PC-3 (cell line): ENCODE measurements around the gene CAMTA1.

ENCODE experiments used
- EZH2 ChIP-seq: fragments of 300-600 bp; sonication (generic); IDR thresholded peaks from one replicate; pipeline ENCODE4 v1.6.1; 2017; ENCODE audit warnings: antibody characterized with exemption, mild to moderate bottlenecking, low read length; ENCODE audit not compliant: unreplicated experiment
- TF ChIP-seq, protein P1 (sequence below): fragments of 300-600 bp; sonication (generic); conservative IDR thresholded peaks from 2 replicates; pipeline ENCODE4 v1.5.1; 2017; ENCODE audit warnings: antibody characterized with exemption, low read depth, mild to moderate bottlenecking, low read length

DNA sequence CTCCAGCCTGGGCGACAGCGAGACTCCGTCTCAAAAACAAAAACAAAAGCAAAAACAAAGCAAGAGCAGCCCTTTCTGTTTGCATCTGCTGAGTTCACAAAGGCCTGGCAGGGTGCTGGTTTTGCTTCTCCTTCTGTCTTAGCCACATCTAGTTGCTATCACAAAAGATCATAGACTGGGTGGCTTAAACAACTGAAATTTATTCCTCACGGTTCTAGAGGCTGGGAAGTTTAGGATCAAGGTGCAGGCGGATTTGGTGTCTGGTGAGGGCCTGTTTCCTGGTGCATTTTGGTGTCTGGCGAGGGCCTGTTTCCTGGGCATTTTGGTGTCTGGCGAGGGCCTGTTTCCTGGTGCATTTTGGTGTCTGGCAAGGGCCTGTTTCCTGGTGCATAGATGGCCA lies 471.3 kb downstream of the CAMTA1 start:
- TF ChIP-seq, protein P1, sequence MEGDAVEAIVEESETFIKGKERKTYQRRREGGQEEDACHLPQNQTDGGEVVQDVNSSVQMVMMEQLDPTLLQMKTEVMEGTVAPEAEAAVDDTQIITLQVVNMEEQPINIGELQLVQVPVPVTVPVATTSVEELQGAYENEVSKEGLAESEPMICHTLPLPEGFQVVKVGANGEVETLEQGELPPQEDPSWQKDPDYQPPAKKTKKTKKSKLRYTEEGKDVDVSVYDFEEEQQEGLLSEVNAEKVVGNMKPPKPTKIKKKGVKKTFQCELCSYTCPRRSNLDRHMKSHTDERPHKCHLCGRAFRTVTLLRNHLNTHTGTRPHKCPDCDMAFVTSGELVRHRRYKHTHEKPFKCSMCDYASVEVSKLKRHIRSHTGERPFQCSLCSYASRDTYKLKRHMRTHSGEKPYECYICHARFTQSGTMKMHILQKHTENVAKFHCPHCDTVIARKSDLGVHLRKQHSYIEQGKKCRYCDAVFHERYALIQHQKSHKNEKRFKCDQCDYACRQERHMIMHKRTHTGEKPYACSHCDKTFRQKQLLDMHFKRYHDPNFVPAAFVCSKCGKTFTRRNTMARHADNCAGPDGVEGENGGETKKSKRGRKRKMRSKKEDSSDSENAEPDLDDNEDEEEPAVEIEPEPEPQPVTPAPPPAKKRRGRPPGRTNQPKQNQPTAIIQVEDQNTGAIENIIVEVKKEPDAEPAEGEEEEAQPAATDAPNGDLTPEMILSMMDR = no peak
- no peak for TF ChIP-seq EZH2
